Mucosa of rectum (tissue), 2 donors: Measurements from ENCODE around the gene COL6A1.
"Not testable (repeated sequence)": the region's sequence is repeated elsewhere in the genome, so short reads cannot be mapped to it uniquely, and the experiment has no call there.

Experiments
- H3K27ac ChIP-seq, 2 donors: one replicate each; pipeline ENCODE4 v1.7.0; 2013; ENCODE audit warnings: inconsistent platforms in 2 of 2, low read depth in 2 of 2, low read length in 2 of 2
- H3K27me3 ChIP-seq, 2 donors: one replicate each; pipeline ENCODE4 v1.7.0; 2013; ENCODE audit warnings: low read length in 2 of 2; ENCODE audit not compliant: control insufficient read depth in 2 of 2, insufficient read depth in 2 of 2
- H3K36me3 ChIP-seq, 2 donors: one replicate each; pipeline ENCODE4 v1.7.0; 2013; ENCODE audit warnings: low read length in 2 of 2; ENCODE audit not compliant: control insufficient read depth in 2 of 2, insufficient read depth in 2 of 2
- H3K4me1 ChIP-seq, 2 donors: one replicate each; pipeline ENCODE4 v1.7.0; 2013; ENCODE audit warnings: low read length in 2 of 2, mild to moderate bottlenecking in 1 of 2; ENCODE audit not compliant: control insufficient read depth in 2 of 2, insufficient read depth in 2 of 2
- H3K4me3 ChIP-seq, 2 donors: one replicate each; pipeline ENCODE4 v1.7.0; 2013; ENCODE audit warnings: low read length in 2 of 2
- H3K9ac ChIP-seq, 2 donors: one replicate each; pipeline ENCODE4 v1.7.0; 2013; ENCODE audit warnings: low read length in 2 of 2, low read depth in 1 of 2, mild to moderate bottlenecking in 1 of 2
- H3K9me3 ChIP-seq, 2 donors: one replicate each; pipeline ENCODE4 v1.7.0; 2013; ENCODE audit warnings: low read length in 2 of 2; ENCODE audit not compliant: control insufficient read depth in 2 of 2
- donor health status: healthy.
- donor health status: Normal muscosa, but diverticular disease.

Gene COL6A1

GRCh38 chr21:46001821-46002681 is 20.5 kb downstream of the COL6A1 start:
- H3K27ac ChIP-seq: no peak overlapping the region
- H3K36me3 ChIP-seq: no peaks in the 10 kb centered on the region
- no peak overlapping the region for H3K4me3 ChIP-seq
- no peaks in the 10 kb centered on the region for H3K4me1 ChIP-seq
- no peak overlapping the region for H3K9ac ChIP-seq
- H3K27me3 ChIP-seq: no peaks in the 10 kb centered on the region
- no peaks in the 10 kb centered on the region for H3K9me3 ChIP-seq

- H3K36me3 ChIP-seq: no peaks in the 10 kb centered on the region
- no peaks in the 10 kb centered on the region for H3K9me3 ChIP-seq
- H3K9ac ChIP-seq: no peak overlapping the region
- H3K27ac ChIP-seq: no peak overlapping the region
- H3K4me1 ChIP-seq: no peaks in the 10 kb centered on the region
- H3K4me3 ChIP-seq: no peak overlapping the region
- H3K27me3 ChIP-seq: no peaks in the 10 kb centered on the region
Measured at GRCh38 chr21:46002841-46003574, 21.4 kb downstream of the COL6A1 start.

DNA sequence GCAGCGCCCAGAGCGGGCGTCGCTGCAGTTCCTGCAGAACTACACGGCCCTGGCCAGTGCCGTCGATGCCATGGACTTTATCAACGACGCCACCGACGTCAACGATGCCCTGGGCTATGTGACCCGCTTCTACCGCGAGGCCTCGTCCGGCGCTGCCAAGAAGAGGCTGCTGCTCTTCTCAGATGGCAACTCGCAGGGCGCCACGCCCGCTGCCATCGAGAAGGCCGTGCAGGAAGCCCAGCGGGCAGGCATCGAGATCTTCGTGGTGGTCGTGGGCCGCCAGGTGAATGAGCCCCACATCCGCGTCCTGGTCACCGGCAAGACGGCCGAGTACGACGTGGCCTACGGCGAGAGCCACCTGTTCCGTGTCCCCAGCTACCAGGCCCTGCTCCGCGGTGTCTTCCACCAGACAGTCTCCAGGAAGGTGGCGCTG is 22.0 kb downstream of the COL6A1 start:
- no peaks in the 10 kb centered on the region for H3K36me3 ChIP-seq
- H3K27ac ChIP-seq: no peak overlapping the region
- no peaks in the 10 kb centered on the region for H3K27me3 ChIP-seq
- H3K9me3 ChIP-seq: no peaks in the 10 kb centered on the region
- H3K9ac ChIP-seq: no peak overlapping the region
- no peaks in the 10 kb centered on the region for H3K4me1 ChIP-seq
- H3K4me3 ChIP-seq: no peak overlapping the region

DNA sequence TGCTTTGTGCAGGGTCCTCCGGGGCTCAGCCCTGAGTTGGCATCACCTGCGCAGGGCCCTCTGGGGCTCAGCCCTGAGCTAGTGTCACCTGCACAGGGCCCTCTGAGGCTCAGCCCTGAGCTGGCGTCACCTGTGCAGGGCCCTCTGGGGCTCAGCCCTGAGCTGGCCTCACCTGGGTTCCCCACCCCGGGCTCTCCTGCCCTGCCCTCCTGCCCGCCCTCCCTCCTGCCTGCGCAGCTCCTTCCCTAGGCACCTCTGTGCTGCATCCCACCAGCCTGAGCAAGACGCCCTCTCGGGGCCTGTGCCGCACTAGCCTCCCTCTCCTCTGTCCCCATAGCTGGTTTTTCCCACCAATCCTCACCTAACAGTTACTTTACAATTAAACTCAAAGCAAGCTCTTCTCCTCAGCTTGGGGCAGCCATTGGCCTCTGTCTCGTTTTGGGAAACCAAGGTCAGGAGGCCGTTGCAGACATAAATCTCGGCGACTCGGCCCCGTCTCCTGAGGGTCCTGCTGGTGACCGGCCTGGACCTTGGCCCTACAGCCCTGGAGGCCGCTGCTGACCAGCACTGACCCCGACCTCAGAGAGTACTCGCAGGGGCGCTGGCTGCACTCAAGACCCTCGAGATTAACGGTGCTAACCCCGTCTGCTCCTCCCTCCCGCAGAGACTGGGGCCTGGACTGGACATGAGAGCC is 22.7 kb downstream of the COL6A1 start:
- no peaks in the 10 kb centered on the region for H3K4me1 ChIP-seq
- H3K9ac ChIP-seq: no peak overlapping the region
- H3K27ac ChIP-seq: no peak overlapping the region
- H3K27me3 ChIP-seq: no peaks in the 10 kb centered on the region
- no peak overlapping the region for H3K4me3 ChIP-seq
- H3K36me3 ChIP-seq: no peaks in the 10 kb centered on the region
- H3K9me3 ChIP-seq: no peaks in the 10 kb centered on the region

DNA sequence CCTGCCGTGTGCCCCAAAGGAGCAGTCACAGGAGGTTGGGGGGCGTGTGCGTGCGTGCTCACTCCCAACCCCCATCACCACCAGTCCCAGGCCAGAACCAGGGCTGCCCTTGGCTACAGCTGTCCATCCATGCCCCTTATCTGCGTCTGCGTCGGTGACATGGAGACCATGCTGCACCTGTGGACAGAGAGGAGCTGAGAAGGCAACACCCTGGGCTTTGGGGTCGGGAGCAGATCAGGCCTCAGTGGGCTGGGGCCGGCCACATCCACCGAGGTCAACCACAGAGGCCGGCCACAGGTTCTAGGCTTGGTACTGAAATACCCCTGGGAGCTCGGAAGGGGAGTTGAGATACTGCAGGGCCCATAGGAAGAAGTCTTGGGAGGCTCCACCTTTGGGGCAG is 23.5 kb downstream of the COL6A1 start:
- Histone ChIP-seq H3K4me1 (no peaks in the 10 kb centered on the region), H3K36me3 (no peaks in the 10 kb centered on the region), H3K9ac (no peak overlapping the region), H3K27me3 (no peaks in the 10 kb centered on the region), H3K9me3 (no peaks in the 10 kb centered on the region), H3K27ac (no peak overlapping the region), H3K4me3 (no peak overlapping the region)

DNA sequence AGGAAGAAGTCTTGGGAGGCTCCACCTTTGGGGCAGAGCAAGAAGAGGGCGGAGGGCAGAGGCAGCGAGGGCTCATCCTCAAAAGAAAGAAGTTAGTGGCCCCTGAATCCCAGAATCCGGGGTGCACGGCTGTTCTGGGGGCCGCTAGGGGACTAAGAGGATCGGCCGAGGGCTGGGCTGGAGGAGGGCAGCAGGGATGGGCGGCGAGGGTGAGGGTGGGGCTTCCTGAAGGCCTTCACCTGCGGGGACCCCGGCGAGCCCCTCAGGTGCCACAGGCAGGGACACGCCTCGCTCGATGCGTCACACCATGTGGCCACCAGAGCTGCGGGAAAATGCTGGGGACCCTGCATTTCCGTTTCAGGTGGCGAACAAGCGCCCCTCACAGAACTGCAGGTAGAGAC is 23.9 kb downstream of the COL6A1 start:
- H3K4me1 ChIP-seq: no peaks in the 10 kb centered on the region
- H3K36me3 ChIP-seq: no peaks in the 10 kb centered on the region
- no peak overlapping the region for H3K4me3 ChIP-seq
- no peaks in the 10 kb centered on the region for H3K9me3 ChIP-seq
- H3K27ac ChIP-seq: no peak overlapping the region
- H3K27me3 ChIP-seq: no peaks in the 10 kb centered on the region
- no peak overlapping the region for H3K9ac ChIP-seq

DNA sequence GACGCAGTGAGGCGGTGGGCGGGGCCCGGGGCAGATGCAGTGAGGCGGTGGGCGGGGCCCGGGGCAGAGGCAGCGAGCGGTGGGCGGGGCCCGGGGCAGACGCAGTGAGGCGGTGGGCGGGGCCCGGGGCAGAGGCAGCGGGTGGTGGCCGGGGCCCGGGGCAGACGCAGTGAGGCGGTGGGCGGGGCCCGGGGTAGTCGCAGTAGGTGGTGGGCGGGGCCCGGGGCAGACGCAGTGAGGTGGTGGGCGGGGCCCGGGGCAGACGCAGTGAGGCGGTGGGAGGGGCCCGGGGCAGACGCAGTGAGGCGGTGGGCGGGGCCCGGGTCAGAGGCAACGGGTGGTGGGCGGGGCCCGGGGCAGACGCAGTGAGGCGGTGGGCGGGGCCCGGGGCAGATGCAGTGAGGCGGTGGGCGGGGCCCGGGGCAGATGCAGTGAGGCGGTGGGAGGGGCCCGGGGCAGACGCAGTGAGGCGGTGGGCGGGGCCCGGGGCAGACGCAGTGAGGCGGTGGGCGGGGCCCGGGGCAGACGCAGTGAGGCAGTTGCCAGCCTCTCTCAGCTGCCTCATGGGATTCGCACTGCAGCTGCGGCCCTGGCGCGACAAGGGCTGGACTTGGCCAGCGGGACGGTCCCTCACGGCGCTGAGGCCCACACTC is 24.4 kb downstream of the COL6A1 start:
- H3K9me3 ChIP-seq, H3K27me3 ChIP-seq, H3K36me3 ChIP-seq, H3K27ac ChIP-seq, H3K4me3 ChIP-seq, H3K4me1 ChIP-seq, H3K9ac ChIP-seq: not testable (repeated sequence)

GRCh38 chr21:46006547-46007491 is 25.2 kb downstream of the COL6A1 start:
- Histone ChIP-seq H3K27me3 (no peaks in the 10 kb centered on the region), H3K36me3 (no peaks in the 10 kb centered on the region), H3K9me3 (no peaks in the 10 kb centered on the region), H3K27ac (no peak overlapping the region), H3K4me1 (no peaks in the 10 kb centered on the region), H3K9ac (no peak overlapping the region), H3K4me3 (no peak overlapping the region)

DNA sequence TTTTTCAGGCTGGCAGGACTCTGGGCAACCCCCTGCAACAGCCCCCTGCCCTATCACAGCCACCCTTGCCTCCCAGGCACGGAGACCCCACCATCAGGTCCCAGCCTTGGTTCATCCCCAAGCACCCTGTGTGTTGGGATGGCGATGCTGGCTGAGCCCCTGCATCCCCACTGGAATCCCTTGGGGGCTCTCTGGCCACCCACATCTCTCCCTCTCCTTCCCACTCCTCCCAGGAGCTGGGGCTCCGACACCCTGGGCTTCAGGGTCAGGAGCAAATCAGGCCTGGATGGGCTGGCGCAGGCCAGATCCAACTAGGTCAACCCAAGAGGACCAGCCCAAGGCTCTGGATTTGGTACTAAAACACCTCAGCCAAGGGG is 25.9 kb downstream of the COL6A1 start:
- H3K27me3 ChIP-seq: no peaks in the 10 kb centered on the region
- no peaks in the 10 kb centered on the region for H3K36me3 ChIP-seq
- no peaks in the 10 kb centered on the region for H3K9me3 ChIP-seq
- H3K4me1 ChIP-seq: no peaks in the 10 kb centered on the region
- H3K9ac ChIP-seq: no peak overlapping the region
- H3K4me3 ChIP-seq: no peak overlapping the region
- H3K27ac ChIP-seq: no peak overlapping the region
